Right ventricle myocardium superior (tissue), 1 donor: Measurements from ENCODE around the gene EP300. TPM values are rescaled to one million over a fixed set of nuclear protein-coding genes. Genes with fewer than 3 reads are reported as not detected.
"Not testable (repeated sequence)": the region's sequence is repeated elsewhere in the genome, so short reads cannot be mapped to it uniquely, and the experiment has no call there.

Experiments
- ATAC-seq: fragments of 200-7000 bp; cut with Tn5 transposase; one replicate; pipeline ENCODE4 v1.9.1; 2020; ENCODE audit warnings: mild to moderate bottlenecking; ENCODE audit not compliant: poor library complexity
- DNase-seq: peaks from one replicate; pipeline ENCODE4 v3.0.0-alpha.2; 2020
- intact Hi-C: fragments of 100-400 bp; cut with DNase I; formaldehyde crosslinking; loops from one replicate; pipeline ENCODE4 v1.11.2; 2022
- total RNA-seq: library from RNA; stranded (reverse); fragmentation: NEBNext Ultra II Directional; extraction: Animal tissue kit (Norgen Biotek cat#: 25700); gene quantifications from one replicate; pipeline ENCODE4 v1.2.1, GENCODE V29; 2021
- donor health status: DM: no; HTN: yes; CAD: no; lungs with severe emphysema.

EP300 gene
- total RNA-seq, 1 donor from 2014 or later, result 24.2 TPM

DNA sequence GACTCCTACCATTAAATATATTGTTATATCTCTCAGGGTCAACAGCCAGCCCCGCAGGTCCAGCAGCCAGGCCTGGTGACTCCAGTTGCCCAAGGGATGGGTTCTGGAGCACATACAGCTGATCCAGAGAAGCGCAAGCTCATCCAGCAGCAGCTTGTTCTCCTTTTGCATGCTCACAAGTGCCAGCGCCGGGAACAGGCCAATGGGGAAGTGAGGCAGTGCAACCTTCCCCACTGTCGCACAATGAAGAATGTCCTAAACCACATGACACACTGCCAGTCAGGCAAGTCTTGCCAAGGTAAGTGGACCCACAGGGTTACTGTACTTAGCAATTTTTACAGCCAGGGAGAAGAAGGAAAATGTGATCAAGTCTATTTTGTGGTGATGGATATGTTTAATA is 35.1 kb downstream of the EP300 start:
- intact Hi-C loops, result loop anchor here (10.0 kb wide), 1 partner anchor 203 kb away; no protein-coding TSS in a partner anchor
- DNase-seq (peak; percentile 58), ATAC-seq (no peak)

DNA sequence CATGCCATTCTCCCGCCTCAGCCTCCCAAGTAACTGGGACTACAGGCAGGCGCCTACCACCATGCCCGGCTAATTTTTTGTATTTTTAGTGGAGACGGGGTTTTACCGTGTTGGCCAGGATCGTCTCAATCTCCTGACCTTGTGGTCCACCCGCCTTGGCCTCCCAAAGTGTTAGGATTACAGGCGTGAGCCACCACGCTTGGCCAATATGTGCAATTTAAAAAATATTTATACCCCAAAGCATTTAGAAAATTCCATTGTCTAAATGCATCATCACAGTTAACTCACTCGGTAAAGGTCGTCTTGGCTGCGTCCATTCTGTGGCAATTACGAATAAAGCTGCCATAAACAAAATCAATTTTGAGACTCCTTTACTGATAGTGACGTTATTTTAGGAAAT is 36.2 kb downstream of the EP300 start:
- ATAC-seq (no peak), DNase-seq (no peak)
- intact Hi-C loops, result loop anchor here (10.0 kb wide), 1 partner anchor 204 kb away; no protein-coding TSS in a partner anchor

DNA sequence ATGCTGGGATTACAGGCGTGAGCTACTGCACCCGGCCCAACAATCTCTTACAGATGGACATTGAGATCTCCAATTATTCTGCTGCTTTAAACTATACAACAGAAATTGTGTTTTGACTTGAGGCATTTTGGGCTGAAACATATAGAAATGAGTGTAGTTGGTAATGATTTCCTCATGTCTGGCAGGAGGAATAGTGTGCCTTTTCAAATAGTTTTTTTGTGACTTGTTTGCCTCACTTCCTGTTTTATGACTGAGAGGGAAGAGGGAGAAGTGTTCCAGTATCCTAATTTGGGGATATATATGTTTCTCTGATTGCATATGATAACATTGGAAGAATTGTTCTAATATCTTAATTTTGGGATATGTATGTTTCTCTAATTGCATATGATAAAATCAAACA is 40.2 kb downstream of the EP300 start:
- intact Hi-C loops, result no loop called here
- DNase-seq (no peak), ATAC-seq (no peak)

DNA sequence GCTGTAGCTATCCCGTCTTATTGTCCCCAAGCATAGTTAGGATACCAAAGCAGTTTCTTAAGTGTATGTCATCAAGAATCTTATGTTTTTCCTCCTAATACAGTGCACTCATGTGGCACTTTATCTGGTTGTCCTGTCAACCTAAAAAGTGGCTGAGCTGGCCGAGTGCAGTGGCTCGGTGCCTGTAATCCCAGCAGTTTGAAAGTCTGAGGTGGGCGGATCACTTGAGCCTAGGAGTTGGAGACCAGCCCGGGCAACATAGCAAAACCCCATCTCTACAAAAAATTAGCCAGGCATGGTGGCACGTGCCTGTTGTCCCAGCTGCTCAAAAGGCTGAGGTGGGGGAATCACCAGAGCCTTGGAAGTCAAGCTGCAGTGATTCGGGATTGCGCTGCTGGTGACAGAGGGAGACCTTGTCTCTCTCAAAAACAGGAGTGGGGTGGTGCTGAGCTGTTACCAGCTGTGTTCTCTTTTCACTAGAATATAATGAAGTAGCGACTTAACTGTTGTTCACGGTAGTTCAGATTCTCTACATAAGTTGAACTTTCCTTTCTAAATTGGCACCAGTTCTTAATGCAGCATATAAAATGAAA is 48.1 kb downstream of the EP300 start:
- DNase-seq (no peak), ATAC-seq (peak; percentile 52)
- intact Hi-C loops, result no loop called here

DNA sequence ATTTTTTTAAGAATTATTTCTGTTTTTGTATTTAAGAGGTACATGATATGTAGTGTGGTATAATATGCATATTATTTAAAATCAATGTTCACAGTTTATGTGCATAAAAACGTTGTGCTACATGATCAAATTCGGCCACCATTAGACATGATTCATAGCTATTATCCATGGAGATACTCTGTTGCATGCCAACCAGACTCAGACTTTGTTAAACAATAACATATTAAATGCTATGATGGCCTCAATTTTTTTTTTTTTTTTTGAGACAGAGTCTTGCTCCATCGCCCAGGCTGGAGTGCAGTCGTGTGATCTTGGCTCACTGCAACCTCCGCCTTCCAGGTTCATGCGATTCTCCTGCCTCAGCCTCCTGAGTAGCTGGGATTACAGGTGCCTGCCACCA is 53.5 kb downstream of the EP300 start:
- DNase-seq, intact Hi-C loops, ATAC-seq: not testable (repeated sequence)

DNA sequence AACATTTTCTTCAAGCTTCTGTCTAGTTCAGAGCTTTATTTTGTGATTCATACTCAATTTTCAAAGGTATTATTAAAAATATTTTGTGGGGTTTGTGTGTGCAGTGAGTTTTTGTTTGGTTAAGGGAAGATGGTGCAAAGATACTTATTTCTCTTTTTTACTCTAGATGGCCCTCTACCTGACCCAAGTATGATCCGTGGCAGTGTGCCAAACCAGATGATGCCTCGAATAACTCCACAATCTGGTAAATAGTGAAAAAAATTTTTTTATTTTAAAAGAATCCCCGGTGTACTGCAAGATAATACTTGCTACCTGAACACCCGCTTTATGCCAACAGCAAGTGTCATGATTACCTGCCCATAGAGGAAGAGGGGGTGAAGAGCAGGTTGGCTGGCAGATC is 54.2 kb downstream of the EP300 start:
- intact Hi-C loops, result no loop called here
- no peak for DNase-seq
- no peak for ATAC-seq

DNA sequence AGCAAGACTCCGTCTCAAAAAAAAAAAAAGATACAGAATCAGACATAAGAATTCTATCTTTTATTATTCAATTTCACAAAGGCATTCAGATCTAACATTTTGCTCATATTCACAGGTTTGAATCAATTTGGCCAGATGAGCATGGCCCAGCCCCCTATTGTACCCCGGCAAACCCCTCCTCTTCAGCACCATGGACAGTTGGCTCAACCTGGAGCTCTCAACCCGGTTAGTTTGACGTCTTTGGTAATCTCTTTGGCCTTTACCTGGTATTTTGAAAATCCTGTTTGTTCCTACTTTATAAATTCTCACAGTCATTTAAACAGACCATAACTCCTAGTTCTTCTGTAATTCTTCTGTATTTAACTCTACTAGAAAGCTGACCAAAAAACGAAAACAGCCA is 55.3 kb downstream of the EP300 start:
- DNase-seq (no peak), ATAC-seq (no peak)
- intact Hi-C loops, result no loop called here

DNA sequence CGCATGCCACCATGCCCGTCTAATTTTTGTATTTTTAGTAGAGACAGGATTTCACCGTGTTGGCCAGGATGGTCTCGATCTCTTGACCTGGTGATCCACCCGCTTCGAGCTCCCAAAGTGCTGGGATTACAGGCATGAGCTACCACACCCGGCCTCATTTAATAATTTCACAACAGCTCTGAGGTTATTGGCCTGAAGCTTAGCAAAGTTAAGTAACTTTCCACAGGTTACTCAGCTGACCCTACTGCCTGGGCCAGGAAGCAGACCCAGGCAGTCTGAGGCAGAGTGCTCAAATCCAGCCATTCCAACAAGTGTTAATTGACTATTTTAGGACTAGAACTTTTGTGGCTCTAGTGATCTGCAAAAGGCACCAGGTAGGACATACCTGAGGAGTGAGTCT is 60.5 kb downstream of the EP300 start:
- intact Hi-C loops, result no loop called here
- ATAC-seq (no peak), DNase-seq (no peak)

DNA sequence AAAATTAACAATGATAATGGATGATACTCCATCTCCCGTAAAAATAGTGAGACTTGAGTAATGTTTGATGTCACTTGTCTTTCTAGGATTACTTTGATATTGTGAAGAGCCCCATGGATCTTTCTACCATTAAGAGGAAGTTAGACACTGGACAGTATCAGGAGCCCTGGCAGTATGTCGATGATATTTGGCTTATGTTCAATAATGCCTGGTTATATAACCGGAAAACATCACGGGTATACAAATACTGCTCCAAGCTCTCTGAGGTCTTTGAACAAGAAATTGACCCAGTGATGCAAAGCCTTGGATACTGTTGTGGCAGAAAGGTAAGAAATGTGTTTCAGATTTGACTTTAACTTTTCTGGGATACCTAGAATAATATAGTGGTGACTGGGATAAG is 64.7 kb downstream of the EP300 start:
- ATAC-seq (peak; percentile 64), DNase-seq (no peak)
- intact Hi-C loops, result no loop called here

DNA sequence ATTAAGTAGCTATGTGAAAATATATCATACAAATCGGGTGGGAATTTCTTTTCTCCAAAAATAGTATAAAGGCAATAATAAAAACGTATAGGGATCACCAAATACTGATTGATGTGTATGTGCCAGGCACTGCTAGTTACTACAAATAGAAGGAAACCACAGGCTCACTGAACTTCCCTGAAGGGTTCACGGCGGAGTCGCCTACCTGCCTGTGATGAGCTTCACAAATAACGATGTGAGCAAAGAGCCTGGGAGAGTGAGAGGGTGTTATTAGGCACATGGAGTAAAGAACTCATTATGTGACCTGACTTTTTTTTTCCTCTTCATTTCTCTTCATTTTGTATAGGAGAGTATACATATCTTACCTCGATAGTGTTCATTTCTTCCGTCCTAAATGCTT is 76.8 kb downstream of the EP300 start:
- ATAC-seq, result no peak
- intact Hi-C loops, result loop anchor here (10.0 kb wide), 1 partner anchor 334 kb away; no protein-coding TSS in a partner anchor
- DNase-seq, result no peak

DNA sequence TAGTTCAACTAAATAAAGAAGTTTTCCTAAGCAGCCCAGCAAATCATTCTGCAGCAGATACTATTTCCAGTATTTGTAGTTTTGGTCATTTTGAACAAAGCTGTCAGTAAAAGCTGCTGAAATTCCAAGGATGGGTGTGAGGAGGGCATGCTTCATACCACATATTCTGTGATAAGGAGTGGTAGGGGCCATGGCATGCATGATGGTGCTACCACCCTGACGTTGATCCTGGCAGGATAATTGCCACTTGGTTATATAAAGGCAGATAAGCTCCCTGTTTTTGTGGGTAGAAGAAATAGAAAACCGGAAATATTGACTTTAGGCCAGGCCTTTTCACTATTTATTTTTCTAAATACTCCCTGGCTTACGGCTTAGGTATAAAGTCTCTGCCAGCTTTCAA is 79.6 kb downstream of the EP300 start:
- ATAC-seq (no peak), DNase-seq (no peak)
- intact Hi-C loops, result loop anchor here (2.0 kb wide), 1 partner anchor 59 kb away; no protein-coding TSS in a partner anchor

DNA sequence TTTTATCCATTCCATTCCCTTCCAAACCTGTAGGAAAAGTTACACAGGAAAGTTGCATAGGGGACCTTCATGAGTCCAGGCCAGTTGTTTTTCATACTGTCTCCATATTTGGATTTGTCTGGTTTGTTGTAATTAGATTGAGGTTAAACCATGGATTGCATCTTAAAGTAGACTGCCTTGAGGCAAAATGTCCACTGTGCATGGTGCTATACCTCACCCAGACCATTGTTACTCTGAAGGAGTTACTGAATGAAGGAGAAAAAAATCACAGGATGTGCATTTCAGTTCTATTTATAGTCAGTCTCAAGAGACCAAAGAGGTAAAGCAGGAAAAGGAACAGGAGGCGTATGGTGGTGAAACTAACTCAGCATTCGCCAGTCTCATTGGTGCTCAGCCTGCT is 83.2 kb downstream of the EP300 start:
- ATAC-seq (peak; percentile 7), DNase-seq (no peak)
- intact Hi-C loops, result no loop called here

DNA sequence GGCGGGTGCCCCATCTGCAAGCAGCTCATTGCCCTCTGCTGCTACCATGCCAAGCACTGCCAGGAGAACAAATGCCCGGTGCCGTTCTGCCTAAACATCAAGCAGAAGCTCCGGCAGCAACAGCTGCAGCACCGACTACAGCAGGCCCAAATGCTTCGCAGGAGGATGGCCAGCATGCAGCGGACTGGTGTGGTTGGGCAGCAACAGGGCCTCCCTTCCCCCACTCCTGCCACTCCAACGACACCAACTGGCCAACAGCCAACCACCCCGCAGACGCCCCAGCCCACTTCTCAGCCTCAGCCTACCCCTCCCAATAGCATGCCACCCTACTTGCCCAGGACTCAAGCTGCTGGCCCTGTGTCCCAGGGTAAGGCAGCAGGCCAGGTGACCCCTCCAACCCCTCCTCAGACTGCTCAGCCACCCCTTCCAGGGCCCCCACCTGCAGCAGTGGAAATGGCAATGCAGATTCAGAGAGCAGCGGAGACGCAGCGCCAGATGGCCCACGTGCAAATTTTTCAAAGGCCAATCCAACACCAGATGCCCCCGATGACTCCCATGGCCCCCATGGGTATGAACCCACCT is 84.7 kb downstream of the EP300 start:
- no peak for DNase-seq
- ATAC-seq, result peak; percentile 4
- intact Hi-C loops, result no loop called here

DNA sequence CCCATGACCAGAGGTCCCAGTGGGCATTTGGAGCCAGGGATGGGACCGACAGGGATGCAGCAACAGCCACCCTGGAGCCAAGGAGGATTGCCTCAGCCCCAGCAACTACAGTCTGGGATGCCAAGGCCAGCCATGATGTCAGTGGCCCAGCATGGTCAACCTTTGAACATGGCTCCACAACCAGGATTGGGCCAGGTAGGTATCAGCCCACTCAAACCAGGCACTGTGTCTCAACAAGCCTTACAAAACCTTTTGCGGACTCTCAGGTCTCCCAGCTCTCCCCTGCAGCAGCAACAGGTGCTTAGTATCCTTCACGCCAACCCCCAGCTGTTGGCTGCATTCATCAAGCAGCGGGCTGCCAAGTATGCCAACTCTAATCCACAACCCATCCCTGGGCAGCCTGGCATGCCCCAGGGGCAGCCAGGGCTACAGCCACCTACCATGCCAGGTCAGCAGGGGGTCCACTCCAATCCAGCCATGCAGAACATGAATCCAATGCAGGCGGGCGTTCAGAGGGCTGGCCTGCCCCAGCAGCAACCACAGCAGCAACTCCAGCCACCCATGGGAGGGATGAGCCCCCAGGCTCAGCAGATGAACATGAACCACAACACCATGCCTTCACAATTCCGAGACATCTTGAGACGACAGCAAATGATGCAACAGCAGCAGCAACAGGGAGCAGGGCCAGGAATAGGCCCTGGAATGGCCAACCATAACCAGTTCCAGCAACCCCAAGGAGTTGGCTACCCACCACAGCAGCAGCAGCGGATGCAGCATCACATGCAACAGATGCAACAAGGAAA is 85.4 kb downstream of the EP300 start:
- intact Hi-C loops, result no loop called here
- DNase-seq (no peak), ATAC-seq (no peak)

DNA sequence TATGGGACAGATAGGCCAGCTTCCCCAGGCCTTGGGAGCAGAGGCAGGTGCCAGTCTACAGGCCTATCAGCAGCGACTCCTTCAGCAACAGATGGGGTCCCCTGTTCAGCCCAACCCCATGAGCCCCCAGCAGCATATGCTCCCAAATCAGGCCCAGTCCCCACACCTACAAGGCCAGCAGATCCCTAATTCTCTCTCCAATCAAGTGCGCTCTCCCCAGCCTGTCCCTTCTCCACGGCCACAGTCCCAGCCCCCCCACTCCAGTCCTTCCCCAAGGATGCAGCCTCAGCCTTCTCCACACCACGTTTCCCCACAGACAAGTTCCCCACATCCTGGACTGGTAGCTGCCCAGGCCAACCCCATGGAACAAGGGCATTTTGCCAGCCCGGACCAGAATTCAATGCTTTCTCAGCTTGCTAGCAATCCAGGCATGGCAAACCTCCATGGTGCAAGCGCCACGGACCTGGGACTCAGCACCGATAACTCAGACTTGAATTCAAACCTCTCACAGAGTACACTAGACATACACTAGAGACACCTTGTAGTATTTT is 86.1 kb downstream of the EP300 start:
- intact Hi-C loops, result no loop called here
- DNase-seq (peak; percentile 81), ATAC-seq (peak; percentile 59)

DNA sequence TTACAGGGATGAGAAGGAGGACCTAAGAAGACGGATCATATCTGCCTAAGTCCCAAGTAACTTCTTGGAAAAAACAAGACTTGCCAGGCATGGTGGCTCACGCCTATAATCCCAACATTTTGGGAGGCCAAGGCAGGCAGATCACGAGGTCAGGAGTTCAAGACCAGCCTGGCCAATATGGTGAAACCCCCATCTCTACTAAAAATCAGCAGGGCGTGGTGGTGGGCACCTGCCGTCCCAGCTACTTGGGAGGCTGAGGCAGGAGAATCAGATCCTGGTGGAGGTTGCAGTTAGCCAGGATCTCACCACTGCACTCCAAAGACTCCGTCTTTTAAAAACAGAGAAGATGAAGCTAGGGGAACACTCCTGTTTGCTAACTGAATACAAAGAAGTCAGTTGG is 88.0 kb downstream of the EP300 start:
- ATAC-seq, intact Hi-C loops, DNase-seq: not testable (repeated sequence)

DNA sequence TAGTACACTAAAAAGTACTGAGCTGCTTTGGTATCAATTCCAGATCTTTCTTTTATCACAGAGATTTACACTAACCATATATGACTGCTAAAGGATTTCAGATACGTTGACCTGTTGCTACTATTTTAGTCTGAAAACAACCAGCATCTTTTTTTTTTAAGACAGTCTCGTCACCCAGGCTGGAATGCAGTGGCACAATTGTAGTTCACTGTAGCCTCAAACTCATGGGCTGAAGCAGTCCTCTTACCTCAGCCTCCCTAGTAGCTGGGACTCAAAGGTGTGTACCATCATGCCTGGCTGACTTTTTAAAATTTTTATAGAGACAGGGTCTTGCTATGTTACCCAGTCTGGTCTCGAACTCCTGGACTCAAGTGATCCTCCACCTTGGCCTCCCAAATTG is 88.5 kb downstream of the EP300 start:
- intact Hi-C loops, result no loop called here
- DNase-seq, result no peak
- ATAC-seq, result no peak

DNA sequence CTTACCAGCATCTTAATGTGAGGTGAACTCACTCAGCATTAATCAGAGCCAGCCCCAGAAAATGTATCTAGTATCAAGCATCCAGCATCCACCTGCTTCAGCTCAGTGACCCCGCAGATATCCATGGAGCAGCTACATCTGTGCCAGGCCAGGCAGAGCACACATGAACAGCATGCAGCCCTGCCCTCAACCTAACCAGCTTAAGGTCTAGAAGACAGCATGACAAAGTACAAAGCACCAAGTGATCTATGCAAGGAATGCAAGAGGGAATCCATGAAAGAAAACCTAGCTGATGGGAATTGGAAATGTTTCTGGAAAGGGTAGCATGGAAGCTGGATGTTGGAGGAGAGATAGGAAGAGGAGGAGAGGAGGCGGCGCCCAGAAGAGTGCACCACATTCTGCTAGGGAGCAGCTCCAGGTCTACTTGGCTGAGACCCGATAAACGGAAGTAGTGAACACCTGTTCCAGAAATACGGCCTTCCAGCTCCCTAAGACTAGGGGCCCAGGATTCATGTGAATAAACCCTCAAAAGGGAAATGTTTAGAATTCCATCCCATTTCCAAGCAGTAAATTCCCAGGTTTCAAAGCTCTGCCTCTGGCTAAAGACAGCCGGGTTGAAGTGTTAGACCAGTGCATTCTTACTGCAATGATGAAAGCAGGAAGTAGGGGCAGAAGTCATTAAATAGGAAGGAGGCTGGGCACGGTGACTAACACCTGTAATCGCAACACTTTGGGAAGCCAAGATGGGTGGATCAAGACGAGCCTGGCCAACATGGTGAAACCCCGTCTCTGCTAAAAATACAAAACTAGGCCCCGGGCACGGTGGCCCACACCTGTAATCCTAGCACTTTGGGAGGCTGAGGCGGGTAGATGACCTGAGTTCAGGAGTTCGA is 89.2 kb downstream of the EP300 start:
- ATAC-seq, result no peak
- no peak for DNase-seq
- intact Hi-C loops, result no loop called here

DNA sequence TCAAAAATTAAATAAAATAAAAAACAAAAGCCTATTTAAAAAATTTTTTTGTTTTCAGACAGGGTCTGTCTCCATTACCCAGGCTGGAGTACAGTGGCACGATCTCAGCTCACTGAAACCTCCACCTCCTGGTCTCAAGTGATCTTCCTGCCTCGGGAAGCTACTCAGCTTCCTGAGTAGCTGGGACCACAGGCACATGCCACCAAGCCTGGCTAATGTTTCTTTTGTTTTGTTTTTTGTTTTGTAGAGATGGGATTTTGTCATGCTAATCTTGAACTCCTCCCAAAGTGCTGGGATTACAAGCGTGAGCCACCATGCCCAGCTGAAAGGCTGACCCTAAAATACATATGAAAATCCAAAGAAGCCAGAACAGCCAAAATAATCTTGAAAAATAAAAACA is 92.3 kb downstream of the EP300 start:
- DNase-seq, result no peak
- ATAC-seq, result no peak
- intact Hi-C loops, result no loop called here
